Measurements from ENCODE around the gene PTGR3. TPM values are rescaled to one million over a fixed set of nuclear protein-coding genes. Genes with fewer than 3 reads are reported as not detected.

The PTGR3 gene
- total and polyA plus RNA-seq, 12 donors, result 10.0 to 71.3 (median 57.1) TPM

GRCh38 chr18:75248426-75249174 lies 39.7 kb upstream of the PTGR3 start:
- peak in 2 of 8 donors; percentile 13 to 43 for ATAC-seq
- no peak for TF ChIP-seq CTCF (IDR thresholded peaks at IDR 0.05)
- Histone ChIP-seq H3K27me3 (no peaks in the 10 kb centered on the region), H3K4me3 (peak overlapping the region in 8 of 10 donors; percentile 14 to 52 (median 42)), H3K36me3 (no peaks in the 10 kb centered on the region), H3K27ac (peak overlapping the region; percentile 14 to 85 (median 76)), H3K9me3 (no peaks in the 10 kb centered on the region), H3K4me1 (peaks cover 4 to 71% (median 46%) of the 10 kb centered on the region in 9 donors)
- intact Hi-C loops (cut with DNase I), result loop anchor here in 5 of 10 donors (5.0 kb wide), 1 partner anchor 36 kb away; the partner anchor contains the start of gene TSHZ1 (in 5 of the 5)
- DNase-seq, result no peak
- WGBS, 2 donors, result 86 to 91% methylated on average over 20 of the region's 20 CpGs

- WGBS, 2 donors, result 33 to 42% methylated on average over 8 of the region's 8 CpGs
- DNase-seq, result peak in 1 of 2 donors; percentile 20
- Histone ChIP-seq H3K27ac (peak overlapping the region; percentile 14 to 85 (median 76)), H3K4me3 (peak overlapping the region in 9 of 10 donors; percentile 14 to 52 (median 40)), H3K27me3 (no peaks in the 10 kb centered on the region), H3K36me3 (no peaks in the 10 kb centered on the region), H3K4me1 (peaks cover 4 to 63% (median 39%) of the 10 kb centered on the region in 9 donors), H3K9me3 (no peaks in the 10 kb centered on the region)
- peak in 7 of 8 donors; percentile 37 to 78 (median 61) for ATAC-seq
- intact Hi-C loops (cut with DNase I), result loop anchor here in 6 of 10 donors (2.0 to 5.0 kb wide), 2 partner anchors 35 to 36 kb away; partner anchors contain the start of gene TSHZ1 (in 5 of the 6)
- no peak for TF ChIP-seq CTCF (IDR thresholded peaks at IDR 0.05)
Observed at GRCh38 chr18:75247611-75248421, 38.9 kb upstream of the PTGR3 start.

- intact Hi-C loops (cut with DNase I), result loop anchor here in 6 of 10 donors (2.0 to 5.0 kb wide), 2 partner anchors 34 to 35 kb away; partner anchors contain the start of gene TSHZ1 (in 5 of the 6)
- Histone ChIP-seq H3K27me3 (no peaks in the 10 kb centered on the region), H3K4me3 (peak overlapping the region in 9 of 10 donors; percentile 14 to 52 (median 40)), H3K4me1 (peaks cover 4 to 54% (median 35%) of the 10 kb centered on the region in 9 donors), H3K27ac (peak overlapping the region; percentile 14 to 85 (median 76)), H3K36me3 (no peaks in the 10 kb centered on the region), H3K9me3 (no peaks in the 10 kb centered on the region)
- 51 to 69% methylated on average over 10 of the region's 10 CpGs for WGBS, 2 donors
- DNase-seq (no peak), ATAC-seq (peak in 4 of 8 donors; percentile 14 to 25 (median 18))
- TF ChIP-seq CTCF (IDR thresholded peaks at IDR 0.05), result no peak
Observed at GRCh38 chr18:75246721-75247610, 38.0 kb upstream of the PTGR3 start.
